ENCODE data around the gene SKAP2.

The SKAP2 gene

DNA sequence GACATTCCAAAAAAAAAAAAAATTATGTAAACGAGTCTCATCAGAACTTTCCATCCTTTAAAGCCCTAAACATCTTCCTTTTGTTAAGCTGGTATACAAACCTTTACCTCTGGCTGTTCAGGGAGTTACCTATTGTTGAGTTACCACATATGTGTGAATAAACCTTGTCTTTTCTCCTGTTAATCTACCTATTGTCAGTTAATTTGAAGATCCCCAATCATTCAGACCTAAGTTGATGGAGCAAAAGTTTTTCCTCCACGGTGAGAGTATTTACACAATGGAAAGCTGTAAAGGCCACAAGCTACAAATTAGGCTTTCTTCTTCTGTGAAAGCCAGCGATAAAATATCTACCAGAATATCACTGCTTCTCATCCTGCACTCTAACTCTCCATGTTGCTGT is 80.3 kb downstream of the SKAP2 start:
- Histone ChIP-seq H3K27ac (no peak overlapping the region), H3K4me3 (ENCODE audit: low read depth, low read length) (no peak overlapping the region), H3K27me3 (ENCODE audit: insufficient read depth, low read depth, severe bottlenecking) (no peaks in the 10 kb centered on the region), H3K36me3 (no peaks in the 10 kb centered on the region), H3K9me3 (ENCODE audit: severe bottlenecking) (no peaks in the 10 kb centered on the region)
- no peak for DNase-seq
- TF ChIP-seq, protein P1, sequence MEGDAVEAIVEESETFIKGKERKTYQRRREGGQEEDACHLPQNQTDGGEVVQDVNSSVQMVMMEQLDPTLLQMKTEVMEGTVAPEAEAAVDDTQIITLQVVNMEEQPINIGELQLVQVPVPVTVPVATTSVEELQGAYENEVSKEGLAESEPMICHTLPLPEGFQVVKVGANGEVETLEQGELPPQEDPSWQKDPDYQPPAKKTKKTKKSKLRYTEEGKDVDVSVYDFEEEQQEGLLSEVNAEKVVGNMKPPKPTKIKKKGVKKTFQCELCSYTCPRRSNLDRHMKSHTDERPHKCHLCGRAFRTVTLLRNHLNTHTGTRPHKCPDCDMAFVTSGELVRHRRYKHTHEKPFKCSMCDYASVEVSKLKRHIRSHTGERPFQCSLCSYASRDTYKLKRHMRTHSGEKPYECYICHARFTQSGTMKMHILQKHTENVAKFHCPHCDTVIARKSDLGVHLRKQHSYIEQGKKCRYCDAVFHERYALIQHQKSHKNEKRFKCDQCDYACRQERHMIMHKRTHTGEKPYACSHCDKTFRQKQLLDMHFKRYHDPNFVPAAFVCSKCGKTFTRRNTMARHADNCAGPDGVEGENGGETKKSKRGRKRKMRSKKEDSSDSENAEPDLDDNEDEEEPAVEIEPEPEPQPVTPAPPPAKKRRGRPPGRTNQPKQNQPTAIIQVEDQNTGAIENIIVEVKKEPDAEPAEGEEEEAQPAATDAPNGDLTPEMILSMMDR (IDR thresholded peaks at IDR 0.05; ENCODE audit: low read depth, low read length): no peak

DNA sequence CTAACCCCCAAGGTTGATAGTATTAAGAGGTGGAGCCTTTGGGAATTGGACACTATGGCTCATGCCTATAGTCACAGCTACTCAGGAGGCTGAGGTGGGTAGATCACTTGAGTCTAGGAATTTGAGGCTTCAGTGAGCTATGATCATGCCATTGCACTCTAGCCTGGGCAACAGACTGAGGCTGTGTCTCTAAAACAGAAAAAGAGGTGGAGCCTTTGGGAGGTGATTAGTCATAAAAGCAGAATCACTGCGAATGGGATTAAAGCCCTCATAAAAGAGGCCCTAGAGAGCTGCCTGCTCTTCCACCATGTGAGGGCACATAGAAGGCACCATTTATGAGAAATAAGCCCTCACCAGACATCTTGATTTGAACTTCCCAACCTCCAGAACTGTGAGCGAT is 81.9 kb downstream of the SKAP2 start:
- Histone ChIP-seq H3K27me3 (ENCODE audit: insufficient read depth, low read depth, severe bottlenecking) (no peaks in the 10 kb centered on the region), H3K36me3 (no peaks in the 10 kb centered on the region), H3K9me3 (ENCODE audit: severe bottlenecking) (no peaks in the 10 kb centered on the region), H3K4me3 (ENCODE audit: low read depth, low read length) (no peak overlapping the region), H3K27ac (no peak overlapping the region)
- TF ChIP-seq, protein P1 (IDR thresholded peaks at IDR 0.05; ENCODE audit: low read depth, low read length): no peak
- no peak for DNase-seq

- Histone ChIP-seq H3K27me3 (ENCODE audit: insufficient read depth, low read depth, severe bottlenecking) (no peaks in the 10 kb centered on the region), H3K4me3 (ENCODE audit: low read depth, low read length) (no peak overlapping the region), H3K9me3 (ENCODE audit: severe bottlenecking) (no peaks in the 10 kb centered on the region), H3K36me3 (no peaks in the 10 kb centered on the region), H3K27ac (no peak overlapping the region)
- TF ChIP-seq, protein P1 (IDR thresholded peaks at IDR 0.05; ENCODE audit: low read depth, low read length): no peak
- DNase-seq: no peak
Measured at GRCh38 chr7:26779978-26780595, 84.3 kb downstream of the SKAP2 start.

DNA sequence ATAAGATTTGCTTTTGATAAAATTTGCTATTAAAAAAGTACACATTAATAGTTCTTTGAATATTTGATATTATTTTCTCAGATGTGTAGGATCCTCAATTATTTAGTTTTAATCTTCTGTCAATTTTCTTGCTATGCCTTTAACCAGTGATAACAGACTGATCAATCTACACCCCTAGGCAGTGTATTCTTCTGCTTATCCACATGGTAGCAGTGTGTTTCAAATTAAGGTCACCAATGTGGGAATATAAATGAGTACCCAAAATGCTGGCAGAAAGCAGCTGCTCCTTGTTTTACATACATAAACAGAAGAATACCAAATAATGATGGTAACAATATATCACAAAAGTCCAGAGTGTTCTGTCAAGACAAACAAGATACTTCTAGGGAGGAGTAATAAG is 87.0 kb downstream of the SKAP2 start:
- no peaks in the 10 kb centered on the region for H3K36me3 ChIP-seq
- H3K27me3 ChIP-seq (ENCODE audit: insufficient read depth, low read depth, severe bottlenecking): no peaks in the 10 kb centered on the region
- H3K27ac ChIP-seq: no peak overlapping the region
- no peak for DNase-seq
- no peaks in the 10 kb centered on the region for H3K9me3 ChIP-seq (ENCODE audit: severe bottlenecking)
- no peak overlapping the region for H3K4me3 ChIP-seq (ENCODE audit: low read depth, low read length)
- TF ChIP-seq, protein P1 (IDR thresholded peaks at IDR 0.05; ENCODE audit: low read depth, low read length): no peak

GRCh38 chr7:26760501-26760900 is 103.9 kb downstream of the SKAP2 start:
- Histone ChIP-seq H3K9me3 (ENCODE audit: severe bottlenecking) (no peaks in the 10 kb centered on the region), H3K36me3 (no peaks in the 10 kb centered on the region), H3K4me3 (ENCODE audit: low read depth, low read length) (no peak overlapping the region), H3K27ac (no peak overlapping the region), H3K27me3 (ENCODE audit: insufficient read depth, low read depth, severe bottlenecking) (no peaks in the 10 kb centered on the region)
- DNase-seq: no peak
- TF ChIP-seq, protein P1 (IDR thresholded peaks at IDR 0.05; ENCODE audit: low read depth, low read length): no peak

- Histone ChIP-seq H3K36me3 (no peaks in the 10 kb centered on the region), H3K27me3 (ENCODE audit: insufficient read depth, low read depth, severe bottlenecking) (no peaks in the 10 kb centered on the region), H3K4me3 (ENCODE audit: low read depth, low read length) (no peak overlapping the region), H3K27ac (no peak overlapping the region), H3K9me3 (ENCODE audit: severe bottlenecking) (no peaks in the 10 kb centered on the region)
- peak; percentile 44 for DNase-seq
- TF ChIP-seq, protein P1 (IDR thresholded peaks at IDR 0.05; ENCODE audit: low read depth, low read length): no peak
Measured at GRCh38 chr7:26759108-26759507, 105.3 kb downstream of the SKAP2 start.

All from WERI-Rb-1 (cell line).